Cardiac muscle cell (in vitro differentiated cells and primary cell): ENCODE data around the gene METTL15. TPM values are rescaled to one million over a fixed set of nuclear protein-coding genes. Genes with fewer than 3 reads are reported as not detected.

Source experiments
- DNase-seq, 2 donors: peaks; one replicate each; pipeline versions ENCODE4 v3.0.0 to v3.0.0-alpha.2; 2010 to 2017; ENCODE audit warnings: low read depth in 1 of 2, low spot score in 1 of 2
- H3K27ac ChIP-seq: fragments of 200-600 bp; sonication (generic); 2 replicates; pipeline ENCODE4 v1.5.1; 2016
- H3K27me3 ChIP-seq: fragments of 200-600 bp; sonication (generic); 2 replicates; pipeline ENCODE4 v1.6.0; 2016; ENCODE audit warnings: control low read depth
- H3K36me3 ChIP-seq: fragments of 200-600 bp; sonication (generic); 2 replicates; pipeline ENCODE4 v1.5.1; 2016; ENCODE audit warnings: control low read depth
- H3K4me1 ChIP-seq: fragments of 200-600 bp; sonication (generic); 2 replicates; pipeline ENCODE4 v1.8.1; 2017; ENCODE audit warnings: low read depth, mild to moderate bottlenecking, mixed run types
- H3K4me3 ChIP-seq: fragments of 200-600 bp; sonication (generic); 2 replicates; pipeline ENCODE4 v1.5.1; 2016; ENCODE audit warnings: mild to moderate bottlenecking
- H3K9me3 ChIP-seq: fragments of 200-600 bp; sonication (generic); 2 replicates; pipeline ENCODE4 v1.5.1; 2017; ENCODE audit warnings: low read depth, mild to moderate bottlenecking, control low read depth
- polyA plus RNA-seq: library from polyadenylated mRNA; unstranded; fragments of >200 nt; fragmentation: Nextera tagmentation; extraction: Ambion mirVana; gene quantifications from 2 replicates; pipeline ENCODE4 v1.2.1, GENCODE V29; 2016
- total RNA-seq: library from RNA; depleted of rRNA; stranded (reverse); fragments of >200 nt; gene quantifications from 2 replicates; pipeline ENCODE4 v1.2.3, GENCODE V29; 2016
- TF ChIP-seq, protein P1 (sequence below): IDR thresholded peaks from 2 replicates; pipeline ENCODE4 v1.5.1; 2012; ENCODE audit warnings: low read depth, mild to moderate bottlenecking, low read length

The METTL15 gene
- total and polyA plus RNA-seq, 2 experiments from 2014 or later: 13.2 to 15.3 TPM

DNA sequence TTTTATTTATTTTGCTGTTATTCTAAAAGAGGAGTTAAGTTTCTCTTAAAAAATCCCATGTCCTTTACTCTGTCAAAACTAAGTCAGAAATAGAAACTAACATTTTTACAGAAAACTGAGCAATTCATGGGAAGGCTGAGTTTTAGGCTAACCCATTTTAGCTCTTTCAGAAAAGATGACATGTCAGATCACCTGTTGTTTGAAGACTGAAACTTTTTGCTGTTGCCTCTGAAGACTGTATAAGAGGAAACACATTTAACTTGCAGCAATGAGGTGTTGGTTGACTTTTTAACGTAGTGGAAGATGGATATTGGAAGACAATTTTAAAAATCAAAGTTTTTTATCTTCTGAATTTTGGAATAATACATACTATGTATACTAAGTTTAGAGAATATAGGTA lies 115.4 kb downstream of the METTL15 start:
- no peaks in the 10 kb centered on the region for H3K9me3 ChIP-seq
- H3K27me3 ChIP-seq: no peaks in the 10 kb centered on the region
- TF ChIP-seq, protein P1, sequence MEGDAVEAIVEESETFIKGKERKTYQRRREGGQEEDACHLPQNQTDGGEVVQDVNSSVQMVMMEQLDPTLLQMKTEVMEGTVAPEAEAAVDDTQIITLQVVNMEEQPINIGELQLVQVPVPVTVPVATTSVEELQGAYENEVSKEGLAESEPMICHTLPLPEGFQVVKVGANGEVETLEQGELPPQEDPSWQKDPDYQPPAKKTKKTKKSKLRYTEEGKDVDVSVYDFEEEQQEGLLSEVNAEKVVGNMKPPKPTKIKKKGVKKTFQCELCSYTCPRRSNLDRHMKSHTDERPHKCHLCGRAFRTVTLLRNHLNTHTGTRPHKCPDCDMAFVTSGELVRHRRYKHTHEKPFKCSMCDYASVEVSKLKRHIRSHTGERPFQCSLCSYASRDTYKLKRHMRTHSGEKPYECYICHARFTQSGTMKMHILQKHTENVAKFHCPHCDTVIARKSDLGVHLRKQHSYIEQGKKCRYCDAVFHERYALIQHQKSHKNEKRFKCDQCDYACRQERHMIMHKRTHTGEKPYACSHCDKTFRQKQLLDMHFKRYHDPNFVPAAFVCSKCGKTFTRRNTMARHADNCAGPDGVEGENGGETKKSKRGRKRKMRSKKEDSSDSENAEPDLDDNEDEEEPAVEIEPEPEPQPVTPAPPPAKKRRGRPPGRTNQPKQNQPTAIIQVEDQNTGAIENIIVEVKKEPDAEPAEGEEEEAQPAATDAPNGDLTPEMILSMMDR: no peak
- no peaks in the 10 kb centered on the region for H3K4me1 ChIP-seq
- DNase-seq: no peak
- no peak overlapping the region for H3K4me3 ChIP-seq
- H3K27ac ChIP-seq: no peak overlapping the region
- H3K36me3 ChIP-seq: no peaks in the 10 kb centered on the region

DNA sequence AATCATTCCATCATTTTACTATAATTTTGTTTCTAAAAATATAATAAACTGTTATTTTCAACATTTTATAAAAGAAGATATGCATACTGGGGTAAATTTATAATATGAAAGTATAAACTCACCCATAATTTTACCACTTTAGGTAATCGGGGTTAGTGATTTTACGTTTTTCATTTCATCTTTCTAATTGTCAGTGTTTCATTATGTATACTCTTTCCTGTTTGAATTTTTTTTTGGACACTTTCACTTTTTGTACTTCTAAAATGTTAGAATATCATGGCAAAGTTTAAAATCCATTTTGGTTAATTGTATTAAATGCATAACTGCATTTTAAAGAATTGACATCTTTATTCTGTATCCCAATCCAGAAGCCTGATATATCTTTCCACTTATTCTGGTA lies 115.8 kb downstream of the METTL15 start:
- no peak overlapping the region for H3K27ac ChIP-seq
- TF ChIP-seq, protein P1: no peak
- H3K4me1 ChIP-seq: no peaks in the 10 kb centered on the region
- no peak for DNase-seq
- H3K4me3 ChIP-seq: no peak overlapping the region
- no peaks in the 10 kb centered on the region for H3K27me3 ChIP-seq
- H3K36me3 ChIP-seq: no peaks in the 10 kb centered on the region
- H3K9me3 ChIP-seq: no peaks in the 10 kb centered on the region

DNA sequence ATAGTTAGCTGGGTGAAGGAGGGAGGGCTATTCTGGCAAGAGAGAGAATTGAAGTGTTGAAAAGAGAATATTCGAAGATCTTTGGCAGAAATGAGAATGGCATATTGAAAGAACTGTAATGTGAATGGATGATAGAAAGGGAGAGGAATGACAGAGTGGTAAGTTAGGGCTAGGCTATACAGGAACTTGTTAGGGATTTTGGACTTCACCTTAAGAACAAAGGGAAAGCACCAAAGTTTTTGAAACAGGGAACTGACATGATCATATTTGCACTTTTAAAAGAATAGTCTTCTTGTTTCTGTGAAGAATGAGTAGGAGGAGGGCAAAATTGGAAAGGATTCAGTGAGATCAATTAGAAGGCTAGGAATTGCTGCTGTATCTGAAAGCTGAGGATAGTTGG lies 119.3 kb downstream of the METTL15 start:
- Histone ChIP-seq H3K27me3 (no peaks in the 10 kb centered on the region), H3K27ac (no peak overlapping the region), H3K36me3 (no peaks in the 10 kb centered on the region), H3K9me3 (no peaks in the 10 kb centered on the region), H3K4me1 (peaks cover 9% of the 10 kb centered on the region), H3K4me3 (no peak overlapping the region)
- no peak for DNase-seq
- TF ChIP-seq, protein P1: no peak

DNA sequence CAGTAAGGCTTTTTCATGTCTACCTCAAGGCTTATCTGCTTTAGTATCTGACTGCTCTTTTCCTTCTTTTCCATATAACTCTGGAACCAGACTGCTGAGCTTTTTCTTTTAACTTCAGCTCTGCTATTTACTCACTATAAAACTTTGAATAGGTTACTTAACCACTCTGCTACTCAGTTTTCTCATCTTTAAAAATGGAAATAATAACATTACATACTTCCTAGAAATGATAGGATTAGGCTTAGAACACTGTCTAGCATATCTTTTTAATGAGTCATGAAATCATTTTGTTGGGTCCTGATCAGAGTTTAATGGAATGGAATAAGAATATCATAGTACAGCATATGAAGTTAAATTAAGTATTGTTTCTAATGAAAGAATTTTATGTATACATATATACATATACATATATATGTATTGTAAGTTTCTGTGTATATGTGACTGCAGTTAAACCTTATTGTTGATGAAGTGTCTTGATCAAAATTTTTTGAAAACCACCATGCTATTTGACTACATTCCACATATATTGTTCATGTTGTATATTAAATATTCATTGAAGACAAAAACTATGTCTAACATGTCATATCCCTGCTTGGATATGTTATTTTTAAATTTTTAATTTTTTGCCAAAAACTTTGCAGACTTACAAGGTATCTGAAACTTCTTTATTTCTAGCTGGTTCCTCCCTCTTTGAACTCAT lies 120.2 kb downstream of the METTL15 start:
- no peaks in the 10 kb centered on the region for H3K27me3 ChIP-seq
- H3K4me1 ChIP-seq: peaks cover 9% of the 10 kb centered on the region
- H3K36me3 ChIP-seq: no peaks in the 10 kb centered on the region
- no peak overlapping the region for H3K27ac ChIP-seq
- no peaks in the 10 kb centered on the region for H3K9me3 ChIP-seq
- TF ChIP-seq, protein P1: no peak
- no peak overlapping the region for H3K4me3 ChIP-seq
- DNase-seq: peak in 1 of 2 donors; percentile 27

DNA sequence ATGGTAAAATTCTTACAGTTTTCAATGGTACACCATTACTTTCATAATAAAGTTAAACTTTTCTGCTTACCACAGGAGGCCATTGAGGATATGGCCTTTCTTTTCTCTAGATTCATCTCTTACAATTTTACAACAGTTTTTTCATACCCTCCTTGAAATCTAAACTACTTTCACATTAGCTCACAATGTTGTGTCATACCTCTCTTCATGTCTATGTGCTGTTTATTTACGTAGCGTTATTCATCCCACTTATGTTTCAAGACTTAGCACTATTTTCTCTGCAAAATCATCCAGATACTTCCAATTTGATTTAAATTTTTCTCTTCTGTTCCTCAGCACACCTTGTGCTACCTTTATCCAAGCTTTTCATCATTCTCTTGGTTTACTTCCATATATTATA lies 123.3 kb downstream of the METTL15 start:
- no peak for DNase-seq
- H3K27me3 ChIP-seq: no peaks in the 10 kb centered on the region
- H3K36me3 ChIP-seq: no peaks in the 10 kb centered on the region
- H3K27ac ChIP-seq: no peak overlapping the region
- TF ChIP-seq, protein P1: no peak
- no peaks in the 10 kb centered on the region for H3K9me3 ChIP-seq
- no peak overlapping the region for H3K4me3 ChIP-seq
- H3K4me1 ChIP-seq: peaks cover 9% of the 10 kb centered on the region
